ENCODE results near the gene SAT2. TPM values are rescaled to one million over a fixed set of nuclear protein-coding genes. Genes with fewer than 3 reads are reported as not detected.
A peak's percentile ranks its signal among the peaks of the same experiment; 100 is the strongest.
"Not testable (repeated sequence)": the region's sequence is repeated elsewhere in the genome, so short reads cannot be mapped to it uniquely, and the experiment has no call there.

The SAT2 gene
- total RNA-seq, 2 donors from 2014 or later: 84.1 to 86.4 TPM

GRCh38 chr17:7641635-7642034, 14.0 kb upstream of the SAT2 start:
- ATAC-seq; intact Hi-C loops (cut with DNase I); DNase-seq: not testable (repeated sequence)

GRCh38 chr17:7640783-7641182, 13.2 kb upstream of the SAT2 start:
- intact Hi-C loops (cut with DNase I): no loop called here
- ATAC-seq: no peak
- no peak for DNase-seq

GRCh38 chr17:7636163-7636562, 8.5 kb upstream of the SAT2 start:
- ATAC-seq (no peak), DNase-seq (no peak)
- intact Hi-C loops (cut with DNase I): loop anchor here in 1 of 2 donors (10.0 kb wide), 1 partner anchor 49 kb away; the partner anchor contains the start of genes TP53 and WRAP53

GRCh38 chr17:7634384-7634783, 6.8 kb upstream of the SAT2 start:
- ATAC-seq (peak; percentile 51 to 54), DNase-seq (peak; percentile 46)
- intact Hi-C loops (cut with DNase I): loop anchor here in 1 of 2 donors (10.0 kb wide), 1 partner anchor 50 kb away; the partner anchor contains the start of genes TP53 and WRAP53

- intact Hi-C loops (cut with DNase I): loop anchor here in 1 of 2 donors (10.0 kb wide), 1 partner anchor 52 kb away; the partner anchor contains the start of genes TP53 and WRAP53
- no peak for ATAC-seq
- DNase-seq: no peak
Measured at GRCh38 chr17:7633093-7633492, 5.5 kb upstream of the SAT2 start.

- intact Hi-C loops (cut with DNase I): loop anchor here in 1 of 2 donors (10.0 kb wide), 1 partner anchor 52 kb away; the partner anchor contains the start of genes TP53 and WRAP53
- DNase-seq (no peak), ATAC-seq (peak; percentile 21 to 32)
Measured at GRCh38 chr17:7632492-7632894, 4.9 kb upstream of the SAT2 start.

GRCh38 chr17:7631398-7632380, 4.1 kb upstream of the SAT2 start:
- intact Hi-C loops (cut with DNase I): loop anchor here in 1 of 2 donors (10.0 kb wide), 1 partner anchor 53 kb away; the partner anchor contains the start of genes TP53 and WRAP53
- DNase-seq (peak; percentile 50), ATAC-seq (no peak)

GRCh38 chr17:7629939-7630571, 2.4 kb upstream of the SAT2 start, which contains the start of gene SHBG:
TSS of gene SHBG (plus strand) at chr17:7630135. CDS start at chr17:7630173, 38 bp downstream.
- no peak for ATAC-seq
- intact Hi-C loops (cut with DNase I): loop anchor here (2.0 to 10.0 kb wide), 2 partner anchors 55 to 57 kb away; partner anchors contain the start of genes TP53 (in 2 of the 2) and WRAP53 (in 1 of the 2)
- DNase-seq: no peak

- peak in 1 of 2 donors; percentile 0 for ATAC-seq
- DNase-seq: no peak
- intact Hi-C loops (cut with DNase I): no loop called here
Measured at GRCh38 chr17:7626956-7627249, 718 bp downstream of the SAT2 start.

GRCh38 chr17:7626307-7626706, 1.3 kb downstream of the SAT2 start:
- intact Hi-C loops (cut with DNase I): no loop called here
- DNase-seq (no peak), ATAC-seq (no peak)

GRCh38 chr17:7625749-7626148, 1.9 kb downstream of the SAT2 start:
- DNase-seq; ATAC-seq; intact Hi-C loops (cut with DNase I): not testable (repeated sequence)

GRCh38 chr17:7623661-7624060, 4.0 kb downstream of the SAT2 start:
- intact Hi-C loops (cut with DNase I): no loop called here
- DNase-seq (no peak), ATAC-seq (no peak)

GRCh38 chr17:7620835-7621234, 6.8 kb downstream of the SAT2 start:
- ATAC-seq: no peak

GRCh38 chr17:7618608-7619007, 9.0 kb downstream of the SAT2 start:
- no peak for DNase-seq
- intact Hi-C loops (cut with DNase I): no loop called here

More at GRCh38 chr17:7620835-7621234, 6.8 kb downstream of the SAT2 start:
- no peak for DNase-seq
- intact Hi-C loops (cut with DNase I): no loop called here

GRCh38 chr17:7615265-7615747, 12.3 kb downstream of the SAT2 start:
- no peak for ATAC-seq
- no peak for DNase-seq
- intact Hi-C loops (cut with DNase I): no loop called here

More at GRCh38 chr17:7618608-7619007, 9.0 kb downstream of the SAT2 start:
- ATAC-seq: no peak

GRCh38 chr17:7614425-7615264, 13.0 kb downstream of the SAT2 start, which contains the start of gene FXR2:
TSS of gene FXR2 (minus strand) at chr17:7614897. CDS start at chr17:7614532, 365 bp downstream.
- peak; percentile 100 for DNase-seq
- peak; percentile 98 to 99 for ATAC-seq
- intact Hi-C loops (cut with DNase I): no loop called here

- intact Hi-C loops (cut with DNase I): no loop called here
- no peak for ATAC-seq
Measured at GRCh38 chr17:7613769-7614424, 13.7 kb downstream of the SAT2 start.

GRCh38 chr17:7612294-7612640, 15.4 kb downstream of the SAT2 start:
- intact Hi-C loops (cut with DNase I): no loop called here
- no peak for ATAC-seq
- DNase-seq: no peak

More at GRCh38 chr17:7613769-7614424, 13.7 kb downstream of the SAT2 start:
- DNase-seq: no peak

All from left cardiac atrium (tissue), 4 donors.